Glomerular endothelial cell (primary cell): ENCODE measurements around the gene FRMD4A. TPM values are rescaled to one million over a fixed set of nuclear protein-coding genes. Genes with fewer than 3 reads are reported as not detected.

Source experiments
- DNase-seq: peaks from one replicate; pipeline ENCODE4 v3.0.0-alpha.2; 2011; ENCODE audit warnings: low read depth, low spot score; ENCODE audit errors: extremely low read depth
- total RNA-seq: library from RNA; depleted of rRNA; stranded (reverse); fragments of >200 nt; gene quantifications from 2 replicates; pipeline ENCODE4 v1.2.3, GENCODE V29; 2015

Gene FRMD4A
- total RNA-seq, 1 donor from 2014 or later = 162 TPM

GRCh38 chr10:13669901-13670300, 660.8 kb downstream of the FRMD4A start:
- no peak for DNase-seq

DNA sequence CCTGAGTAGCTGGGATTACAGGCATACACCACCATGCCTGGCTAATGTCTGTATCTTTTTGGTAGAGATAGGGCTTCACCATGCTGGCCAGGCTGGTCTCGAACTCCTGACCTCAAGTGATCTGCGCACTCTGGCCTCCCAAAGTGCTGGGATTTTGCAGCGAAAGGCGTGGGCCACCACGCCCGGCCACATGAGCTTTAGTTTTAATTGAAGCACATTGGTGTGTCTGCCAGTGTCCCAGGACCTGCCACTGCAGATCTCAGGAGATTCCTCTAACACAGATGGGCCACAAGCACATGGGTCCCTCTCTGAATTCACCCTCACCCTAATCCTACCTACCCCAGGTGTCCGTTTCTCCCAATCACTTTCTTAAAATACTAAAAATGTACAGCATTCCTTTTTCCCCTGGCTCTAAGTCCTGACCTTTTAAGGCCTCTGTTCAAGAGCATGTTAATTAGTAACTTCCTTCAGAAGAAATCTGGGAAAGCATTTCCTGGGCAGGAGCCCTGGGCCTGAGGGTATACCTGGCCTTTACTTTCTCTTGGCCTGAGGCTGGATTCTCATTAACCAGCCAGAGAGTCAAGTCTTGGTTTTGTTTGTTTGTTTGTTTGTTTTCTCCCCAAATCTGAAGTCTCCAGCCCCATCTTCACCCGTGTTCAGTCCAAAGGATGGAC, 661.4 kb downstream of the FRMD4A start:
- no peak for DNase-seq

GRCh38 chr10:13668126-13668525, 662.6 kb downstream of the FRMD4A start:
- no peak for DNase-seq

- no peak for DNase-seq
Observed at GRCh38 chr10:13665516-13666262, 665.0 kb downstream of the FRMD4A start.

DNA sequence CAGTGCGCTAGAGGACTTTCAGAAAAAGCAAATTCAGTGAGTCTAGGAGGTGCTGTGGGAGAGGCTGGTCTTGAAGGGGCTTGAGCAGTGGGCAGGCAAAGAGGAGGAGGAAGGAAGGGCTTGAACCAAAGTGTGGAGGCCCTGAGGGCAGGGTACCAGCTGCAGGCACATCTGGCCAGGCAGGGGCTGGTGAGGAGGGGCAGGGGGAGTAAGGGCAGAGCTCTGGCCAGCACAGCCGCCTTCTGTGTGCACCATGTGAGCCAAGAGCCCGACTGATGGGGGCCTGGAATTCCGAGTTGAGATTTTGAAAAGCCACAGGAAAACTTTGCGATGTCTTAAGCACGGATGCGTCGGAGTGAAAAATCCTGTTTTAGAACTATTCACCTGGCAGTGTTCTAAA, 669.5 kb downstream of the FRMD4A start:
- no peak for DNase-seq

DNA sequence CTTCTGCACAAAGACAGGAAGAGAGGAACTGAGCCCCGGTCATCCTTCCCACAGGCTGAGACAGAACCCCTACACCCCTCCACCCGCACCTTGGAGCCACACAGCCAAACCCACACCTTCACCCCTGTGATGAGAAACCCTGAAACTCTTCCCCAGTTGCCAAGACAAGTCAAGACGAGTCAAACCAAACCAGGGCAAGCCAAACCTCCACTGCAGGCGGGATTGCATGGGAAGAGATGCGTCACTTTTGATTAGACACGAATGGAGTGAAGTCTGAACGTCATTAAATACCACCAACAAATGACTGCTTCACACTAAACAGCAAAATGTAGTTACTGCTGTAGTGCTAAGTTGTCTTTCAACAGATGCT, 670.2 kb downstream of the FRMD4A start:
- no peak for DNase-seq

GRCh38 chr10:13659887-13660550, 670.7 kb downstream of the FRMD4A start:
- peak; percentile 31 for DNase-seq

DNA sequence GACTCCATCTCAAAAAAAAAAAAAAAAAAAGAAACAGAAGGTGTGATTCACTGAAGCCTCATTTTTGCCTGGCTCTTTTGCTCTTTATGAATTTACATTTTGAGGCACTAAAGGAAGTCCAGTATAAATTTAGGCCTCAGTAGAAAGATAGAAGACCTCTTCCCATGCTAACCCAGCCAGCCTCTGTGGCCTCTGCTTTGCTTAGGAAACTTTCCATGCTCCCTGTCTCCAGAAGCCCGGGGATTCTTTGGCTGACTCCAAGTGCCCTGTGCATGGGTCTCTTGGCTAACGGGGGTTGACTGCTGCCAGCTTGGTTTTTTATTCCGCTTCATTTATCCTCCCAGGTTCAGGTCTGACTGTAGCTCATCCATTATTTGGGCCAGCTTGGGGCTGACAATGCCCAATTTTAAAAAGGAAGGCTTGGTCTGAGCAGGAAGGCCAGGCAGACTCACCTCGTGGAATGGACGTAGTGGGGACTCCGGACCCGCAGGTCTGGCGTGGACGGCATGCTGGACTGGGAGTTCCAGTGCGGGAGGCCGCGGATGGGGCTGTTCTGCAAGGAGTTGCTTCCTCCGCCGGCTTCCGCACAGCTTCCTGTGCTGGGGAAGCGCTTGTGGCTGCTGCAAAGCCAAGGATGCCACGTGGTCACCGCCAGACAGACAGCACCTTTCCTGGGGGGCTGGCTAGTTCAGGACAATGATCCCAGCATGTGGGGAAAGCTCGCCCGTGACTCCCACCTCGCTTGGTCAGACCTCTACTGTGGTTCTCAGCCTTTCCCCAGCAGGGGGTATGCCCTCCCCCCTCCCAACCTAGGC, 671.6 kb downstream of the FRMD4A start:
- no peak for DNase-seq

GRCh38 chr10:13658264-13658663, 672.5 kb downstream of the FRMD4A start:
- no peak for DNase-seq

GRCh38 chr10:13657101-13657680, 673.5 kb downstream of the FRMD4A start:
- no peak for DNase-seq

GRCh38 chr10:13656337-13657100, 674.2 kb downstream of the FRMD4A start:
- DNase-seq = no peak

DNA sequence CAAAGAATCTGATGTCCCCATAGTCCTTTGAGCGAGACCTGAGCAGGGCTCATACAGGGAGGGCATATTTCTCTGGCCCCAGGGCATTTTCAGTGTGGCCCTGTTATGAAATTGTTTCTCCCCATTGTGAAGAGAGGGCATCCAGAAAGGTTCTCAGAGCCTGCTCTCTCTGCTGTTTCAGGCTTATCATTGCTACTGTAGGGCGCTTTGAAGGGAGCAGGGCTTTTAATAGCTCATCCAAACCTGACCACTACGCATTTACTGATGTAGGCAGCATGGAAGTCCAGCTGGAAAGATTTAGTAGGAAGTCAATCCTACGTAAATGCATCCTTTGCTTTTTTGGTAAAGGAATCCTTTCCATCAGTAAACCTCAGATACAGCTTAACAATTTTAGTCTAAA, 675.9 kb downstream of the FRMD4A start:
- DNase-seq = no peak

DNA sequence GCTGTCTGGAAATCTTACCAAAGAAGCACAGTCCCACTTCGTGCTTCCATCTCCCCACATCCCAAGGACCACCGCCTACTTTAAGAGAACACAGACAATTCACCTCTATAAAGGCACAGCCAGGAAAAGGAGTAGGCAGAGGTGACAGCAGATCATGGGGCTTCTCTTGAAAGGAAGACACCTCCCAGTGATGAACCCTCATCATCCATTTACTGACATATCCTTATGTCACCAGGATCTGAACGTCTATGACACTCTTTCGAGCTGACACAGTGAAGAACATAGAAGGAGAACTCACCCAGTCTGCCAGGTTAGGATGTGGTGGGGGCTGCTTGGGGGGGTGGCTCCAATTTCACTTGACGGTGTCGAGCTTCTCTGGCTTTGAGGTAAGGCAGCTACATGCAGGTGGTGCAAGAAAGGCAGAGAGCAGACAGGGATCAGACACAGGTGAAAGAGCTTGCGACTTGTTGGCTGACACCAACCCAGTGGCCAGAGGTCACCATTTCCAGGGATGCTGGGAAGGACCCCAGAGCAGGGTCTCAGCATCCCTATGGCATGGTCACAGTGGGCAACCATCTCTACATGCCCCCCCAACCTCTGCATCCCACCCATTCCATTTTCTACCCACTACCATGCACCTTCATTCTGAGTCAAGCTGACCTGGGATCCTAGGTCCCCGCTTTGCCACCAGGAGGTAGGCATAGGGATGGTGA, 676.5 kb downstream of the FRMD4A start:
- no peak for DNase-seq

- DNase-seq = no peak
Observed at GRCh38 chr10:13652860-13653259, 677.9 kb downstream of the FRMD4A start.

GRCh38 chr10:13651969-13652720, 678.6 kb downstream of the FRMD4A start:
- no peak for DNase-seq

- DNase-seq = no peak
Observed at GRCh38 chr10:13650961-13651360, 679.8 kb downstream of the FRMD4A start.

DNA sequence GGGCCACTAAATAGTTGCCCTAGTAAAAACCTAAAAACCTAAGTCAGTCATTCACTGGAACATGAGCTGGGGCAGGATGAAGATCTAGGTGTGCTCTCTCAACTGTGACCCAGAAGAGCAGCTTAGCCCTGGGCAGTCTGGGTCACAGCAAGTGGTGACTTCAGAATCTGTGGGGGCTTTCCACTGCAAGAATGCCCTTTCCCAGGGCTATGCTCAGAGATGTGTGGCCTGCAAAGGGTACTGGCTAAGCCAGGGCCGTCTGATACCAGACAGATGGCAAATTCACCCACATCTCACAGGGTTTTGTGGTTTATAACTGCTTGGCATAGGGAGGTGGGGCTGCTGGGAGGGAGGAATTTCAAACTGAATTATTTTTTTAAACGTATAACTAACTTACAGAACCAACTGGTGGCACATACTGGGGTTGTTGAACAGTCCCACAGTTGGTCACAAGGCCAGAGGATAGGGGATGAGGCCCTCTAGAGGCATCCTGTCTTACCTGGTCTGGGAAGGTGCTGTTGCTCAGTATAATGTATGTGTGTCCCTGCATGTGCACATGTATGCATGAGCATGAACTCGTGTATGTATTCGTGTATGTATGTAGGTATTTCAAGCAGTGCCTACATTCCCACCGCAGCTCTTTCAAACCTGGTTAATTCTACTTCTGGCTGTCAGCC, 680.7 kb downstream of the FRMD4A start:
- DNase-seq = no peak

DNA sequence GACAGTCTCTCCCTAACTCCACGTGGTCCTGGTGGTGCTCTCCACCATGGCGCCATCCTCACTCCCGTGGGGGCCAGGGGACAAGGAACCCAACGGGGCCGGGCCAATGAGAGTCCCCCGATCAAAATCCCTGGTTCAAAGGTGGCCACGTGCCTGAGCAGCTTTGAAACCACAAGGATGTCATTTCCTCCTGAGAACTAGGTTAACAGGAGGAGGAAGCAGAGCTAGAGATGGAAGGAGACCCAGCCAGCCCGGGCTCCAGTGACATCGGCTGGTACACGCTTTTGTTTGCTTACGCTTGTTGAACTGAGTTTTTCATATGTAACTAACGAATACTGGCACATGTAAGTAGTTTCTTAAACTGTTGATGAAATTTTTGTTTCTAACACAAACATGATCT, 682.3 kb downstream of the FRMD4A start:
- no peak for DNase-seq
